GM12865 (cell line): Measurements from ENCODE around the gene GASK1B.

ENCODE experiments used
- DNase-seq: peaks from one replicate; pipeline ENCODE4 v3.0.0; 2010; ENCODE audit warnings: low read depth
- H3K4me3 ChIP-seq: 2 replicates; pipeline ENCODE4 v1.5.1; 2011; ENCODE audit warnings: mild to moderate bottlenecking, low read depth, low read length, control low read depth
- CTCF ChIP-seq: IDR thresholded peaks from 2 replicates; pipeline ENCODE4 v1.5.1; 2011; ENCODE audit warnings: low read length, control low read depth, low read depth, inconsistent platforms; ENCODE audit not compliant: insufficient read depth; ENCODE audit errors: missing control alignments

GASK1B gene

GRCh38 chr4:158190718-158191117 is 17.9 kb upstream of the GASK1B start:
- H3K4me3 ChIP-seq: no peak overlapping the region
- no peak for TF ChIP-seq CTCF
- no peak for DNase-seq

- H3K4me3 ChIP-seq: no peak overlapping the region
- no peak for TF ChIP-seq CTCF
- DNase-seq: no peak
Observed at GRCh38 chr4:158189422-158189821, 16.6 kb upstream of the GASK1B start.

GRCh38 chr4:158186815-158187214 is 14.0 kb upstream of the GASK1B start:
- H3K4me3 ChIP-seq: no peak overlapping the region
- no peak for DNase-seq
- no peak for TF ChIP-seq CTCF

GRCh38 chr4:158182736-158183135 is 9.9 kb upstream of the GASK1B start:
- no peak overlapping the region for H3K4me3 ChIP-seq
- TF ChIP-seq CTCF: no peak
- DNase-seq: no peak

- TF ChIP-seq CTCF: no peak
- DNase-seq: no peak
Observed at GRCh38 chr4:158181906-158182305, 9.1 kb upstream of the GASK1B start.

GRCh38 chr4:158179465-158179864 is 6.6 kb upstream of the GASK1B start:
- no peak for TF ChIP-seq CTCF
- H3K4me3 ChIP-seq: no peak overlapping the region
- DNase-seq: no peak

More at GRCh38 chr4:158181906-158182305, 9.1 kb upstream of the GASK1B start:
- H3K4me3 ChIP-seq: no peak overlapping the region

GRCh38 chr4:158176776-158177175 is 4.0 kb upstream of the GASK1B start:
- H3K4me3 ChIP-seq: no peak overlapping the region
- DNase-seq: no peak
- TF ChIP-seq CTCF: no peak
